CD4-positive, alpha-beta T cell treated with Interleukin-2 at 100 ng/mL for 4 hours (primary cell): ENCODE data around the gene RFX8.
"Not testable (repeated sequence)": the region's sequence is repeated elsewhere in the genome, so short reads cannot be mapped to it uniquely, and the experiment has no call there.

Source experiments
- DNase-seq: peaks from one replicate; pipeline ENCODE4 v3.0.0-alpha.2; 2020; ENCODE audit warnings: low spot score

RFX8 gene

DNA sequence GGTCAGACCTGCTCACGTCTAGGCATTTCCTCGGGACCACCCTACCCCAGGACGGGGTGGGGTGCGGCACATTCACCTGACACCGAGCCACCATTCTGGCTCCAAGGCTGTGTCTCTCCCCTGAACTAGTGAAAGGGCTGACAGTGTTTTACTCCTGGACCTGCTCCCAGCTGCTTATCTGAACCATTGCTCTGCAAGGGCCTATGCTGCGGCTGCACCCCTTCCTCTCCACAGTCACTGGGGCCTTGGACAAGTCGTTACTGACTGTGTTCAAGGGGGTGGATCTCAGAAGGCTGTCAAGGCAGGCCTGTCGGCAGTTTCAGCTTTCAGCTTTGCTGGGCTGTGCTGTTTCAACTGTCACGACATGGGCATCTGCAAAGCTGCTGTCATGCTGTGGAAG lies 99.3 kb downstream of the RFX8 start:
- no peak for DNase-seq

DNA sequence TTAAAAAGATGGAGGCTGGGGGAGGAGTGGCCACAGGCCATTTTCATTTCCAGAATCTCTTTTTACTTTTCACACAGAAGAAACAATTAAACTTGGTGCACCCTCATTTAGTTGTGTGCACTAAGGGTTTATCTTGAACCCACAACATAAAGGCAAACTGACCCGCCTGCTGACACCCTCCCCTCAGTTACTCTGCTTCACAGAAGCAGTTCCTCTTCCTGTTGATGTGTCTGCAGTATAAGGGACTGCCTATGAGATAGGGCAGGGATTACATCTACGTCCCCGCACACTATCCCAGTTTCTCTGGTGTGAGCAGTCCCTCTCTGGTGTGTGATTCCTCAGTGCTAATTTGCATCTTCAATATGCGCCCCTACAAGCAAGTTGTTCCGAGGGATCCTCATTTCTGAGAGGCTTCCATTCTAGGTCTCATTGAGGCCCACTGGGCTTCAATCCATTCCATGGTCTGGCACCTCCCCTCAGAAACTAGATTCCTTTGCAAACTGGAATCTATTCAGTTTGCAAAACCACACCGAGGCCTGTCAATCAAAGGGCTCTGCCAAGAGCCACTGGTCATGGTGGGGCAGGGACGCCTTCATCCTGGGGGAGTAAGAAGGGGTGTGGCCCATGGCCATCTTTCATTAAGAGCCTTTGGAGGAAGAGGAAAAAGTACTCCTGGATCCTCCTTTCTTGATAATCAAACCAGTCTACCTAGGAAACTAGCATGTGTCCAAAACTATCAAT lies 99.9 kb downstream of the RFX8 start:
- no peak for DNase-seq

DNA sequence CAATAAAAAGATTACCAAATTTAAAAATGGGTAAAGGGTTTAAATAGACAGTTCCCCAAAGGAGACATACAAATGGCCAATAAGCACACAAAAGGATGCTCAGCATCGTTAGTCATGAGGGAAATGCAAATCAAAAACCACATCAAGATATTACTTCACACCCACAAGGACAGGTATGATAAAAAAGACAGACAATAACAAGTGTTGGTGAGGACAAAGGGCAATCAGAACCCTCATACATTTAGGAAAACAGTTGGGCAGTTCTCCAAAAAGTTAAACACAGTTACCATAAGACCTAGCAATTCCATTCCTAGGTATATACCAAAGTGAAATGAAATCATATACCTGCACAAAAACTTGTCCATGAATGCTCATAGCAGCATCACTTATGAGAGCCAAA lies 102.1 kb downstream of the RFX8 start:
- DNase-seq: no peak

DNA sequence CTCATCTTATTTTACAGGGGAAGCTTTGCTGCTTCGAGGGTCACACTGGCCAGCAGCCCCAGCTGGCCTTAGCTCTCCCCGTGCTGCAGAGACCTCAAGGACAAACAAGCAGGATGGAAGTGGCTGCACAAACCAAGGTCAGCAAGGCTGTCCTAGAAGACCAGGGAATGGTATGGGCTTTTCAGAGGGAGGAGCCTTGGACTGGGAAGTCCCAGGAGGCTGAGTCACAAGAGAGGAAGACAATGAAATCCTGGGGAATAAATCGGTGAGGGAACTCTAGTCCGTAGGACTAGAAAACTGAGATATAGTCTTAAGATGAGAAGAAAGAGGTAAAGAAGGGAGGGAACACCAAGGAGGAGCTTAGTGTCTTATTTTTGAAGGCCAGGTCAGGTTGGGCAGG lies 103.3 kb downstream of the RFX8 start:
- DNase-seq: no peak

DNA sequence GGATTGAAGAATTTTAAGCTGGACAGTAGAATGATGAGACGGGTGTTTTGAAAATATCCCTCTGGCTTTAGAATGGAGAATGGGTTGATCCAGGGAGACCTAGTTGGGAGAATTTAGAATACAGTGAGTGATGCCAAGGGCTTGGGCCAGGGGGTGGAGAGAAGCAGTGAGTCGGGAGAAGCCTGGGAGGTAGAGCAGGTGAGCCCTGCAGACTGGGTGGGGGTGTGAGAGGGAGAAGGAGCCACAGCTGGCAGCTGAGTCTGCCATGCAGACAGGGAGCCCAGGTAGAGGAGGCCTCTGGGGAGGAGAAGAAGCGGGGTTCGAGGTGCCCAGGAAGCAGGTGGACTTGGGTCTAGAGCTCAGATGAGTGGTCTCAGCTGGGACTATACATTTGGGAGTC lies 105.8 kb downstream of the RFX8 start:
- no peak for DNase-seq

DNA sequence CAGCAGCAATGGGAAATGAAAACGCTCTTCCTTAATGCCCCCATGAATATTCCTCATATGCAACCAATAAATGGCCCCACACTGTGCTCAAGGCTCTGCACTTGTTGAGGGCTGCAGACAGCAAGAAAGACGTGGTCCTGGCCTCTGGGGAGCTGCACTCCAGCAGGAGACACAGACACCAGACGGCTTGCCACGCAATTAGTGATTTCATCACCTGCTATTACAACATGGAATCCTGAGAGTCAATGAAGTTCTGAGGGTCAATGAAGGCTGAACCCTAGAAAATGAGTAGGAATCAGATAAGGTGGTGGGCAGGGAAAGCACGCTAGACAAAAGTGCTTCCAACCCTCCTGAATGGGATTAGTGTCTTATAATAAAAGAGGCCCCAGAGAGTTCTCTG lies 106.5 kb downstream of the RFX8 start:
- no peak for DNase-seq

DNA sequence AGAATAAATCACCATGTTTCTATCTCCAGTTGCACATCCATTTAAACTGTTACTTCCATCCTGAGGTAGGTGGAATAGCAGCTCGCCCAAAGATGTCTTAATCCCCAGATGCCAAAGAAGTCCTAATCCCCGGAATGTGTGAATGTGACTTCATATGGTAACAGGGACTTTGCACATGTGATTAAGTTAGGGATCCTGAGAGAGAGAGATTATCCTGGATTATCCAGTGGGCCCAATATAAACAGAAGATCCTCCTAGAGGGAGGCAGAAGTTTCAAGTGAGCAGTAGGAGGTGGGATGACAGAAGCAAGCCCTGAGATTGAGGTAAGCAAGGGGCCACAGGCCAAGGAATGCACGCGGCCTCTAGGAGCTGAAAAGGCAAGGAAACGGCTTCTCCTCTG lies 107.4 kb downstream of the RFX8 start:
- DNase-seq: no peak

DNA sequence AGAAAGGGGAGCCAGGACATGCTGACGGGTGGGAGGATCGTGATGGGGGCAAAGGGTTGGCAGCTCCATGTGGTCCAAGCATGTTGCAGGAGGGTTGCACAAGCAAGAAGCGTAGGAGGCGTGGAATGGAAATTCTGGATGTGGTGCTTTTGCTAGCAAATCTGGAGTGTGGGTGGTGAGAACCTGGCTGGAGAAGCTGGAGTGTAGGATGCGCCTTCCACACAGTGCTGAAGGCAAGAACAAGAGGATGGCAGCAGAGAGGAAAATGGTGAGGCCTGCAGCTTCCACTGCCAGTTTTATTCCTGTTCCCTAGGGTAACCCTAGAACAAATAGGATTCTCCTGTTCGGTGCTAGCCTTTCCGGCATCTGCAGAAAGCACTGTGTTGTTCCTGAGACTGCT lies 110.0 kb downstream of the RFX8 start:
- DNase-seq: no peak

DNA sequence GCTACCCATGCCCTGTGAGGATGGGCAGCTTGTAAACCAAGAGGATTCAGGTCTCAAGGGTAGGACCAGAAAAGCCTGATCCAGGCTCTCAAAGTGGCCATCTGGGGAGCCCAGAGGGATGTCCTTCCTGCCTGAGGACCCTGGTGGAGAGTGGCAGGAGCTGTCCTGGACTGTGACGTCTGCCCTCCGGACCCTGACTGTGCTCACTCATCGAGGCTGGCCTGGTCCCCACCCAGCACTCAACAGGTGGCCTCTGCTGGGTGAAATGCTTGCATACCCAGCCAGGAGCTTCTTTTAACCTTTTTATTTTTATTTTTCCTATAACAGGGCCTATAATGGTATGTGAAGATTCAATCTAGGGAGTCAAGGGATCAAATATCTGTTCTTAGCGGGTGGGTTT lies 112.1 kb downstream of the RFX8 start:
- no peak for DNase-seq

DNA sequence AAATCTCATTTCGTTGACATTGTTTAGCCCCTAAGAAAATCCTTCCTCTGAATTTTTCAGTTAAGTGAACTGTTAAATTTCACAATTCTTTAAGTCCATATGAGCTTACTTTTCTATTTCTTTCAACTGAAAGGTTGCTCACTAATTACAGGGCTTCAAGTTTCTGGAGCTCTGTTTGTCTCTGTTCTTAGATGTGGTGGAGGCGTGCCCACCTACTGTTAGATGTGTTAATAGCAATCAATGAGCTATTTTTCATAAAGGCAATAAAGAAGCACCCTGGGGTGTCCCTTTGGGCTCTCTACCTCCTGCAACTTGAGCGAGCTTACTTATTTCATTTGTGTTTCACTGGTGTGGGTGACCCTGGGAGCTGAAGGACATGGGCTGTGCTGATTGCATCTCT lies 112.6 kb downstream of the RFX8 start:
- DNase-seq: peak; percentile 37

DNA sequence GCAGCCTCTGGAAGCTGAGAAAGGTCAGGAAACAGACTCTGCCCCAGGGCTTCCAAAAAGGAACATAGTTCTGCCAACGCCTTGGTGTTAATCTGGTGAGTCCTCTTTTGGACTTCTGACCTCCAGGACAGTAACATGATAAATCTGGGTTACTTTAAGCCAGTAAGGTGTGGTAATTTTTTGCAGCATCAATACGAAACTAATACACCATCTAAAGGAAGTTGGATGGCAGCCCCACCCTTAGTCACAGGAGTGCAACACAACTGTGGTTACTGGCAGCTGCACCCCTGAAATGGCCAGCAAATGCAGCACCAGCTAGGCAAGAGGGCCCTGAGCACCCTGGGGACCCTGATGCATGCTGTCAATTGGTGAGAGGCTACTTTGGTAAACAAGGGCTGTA lies 113.4 kb downstream of the RFX8 start:
- DNase-seq: peak; percentile 48

DNA sequence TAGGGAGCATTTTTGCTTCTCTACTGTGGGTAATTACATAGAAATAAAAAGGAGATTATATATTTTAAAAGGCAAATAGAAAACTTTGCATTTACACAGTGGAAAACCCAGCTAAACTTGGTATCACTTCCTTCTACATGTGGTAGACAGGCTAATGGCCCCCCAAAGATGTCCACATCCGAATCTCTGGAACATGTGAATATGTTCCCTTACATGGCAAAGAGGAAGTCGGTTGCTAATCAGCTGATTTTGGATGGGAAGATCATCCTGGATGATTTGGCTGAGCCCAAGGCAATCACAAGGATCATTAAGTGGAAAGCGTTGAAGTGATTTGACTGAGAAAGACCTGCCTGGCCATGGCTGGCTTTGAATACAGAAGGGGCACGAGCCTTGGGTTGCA lies 113.8 kb downstream of the RFX8 start:
- DNase-seq: no peak

DNA sequence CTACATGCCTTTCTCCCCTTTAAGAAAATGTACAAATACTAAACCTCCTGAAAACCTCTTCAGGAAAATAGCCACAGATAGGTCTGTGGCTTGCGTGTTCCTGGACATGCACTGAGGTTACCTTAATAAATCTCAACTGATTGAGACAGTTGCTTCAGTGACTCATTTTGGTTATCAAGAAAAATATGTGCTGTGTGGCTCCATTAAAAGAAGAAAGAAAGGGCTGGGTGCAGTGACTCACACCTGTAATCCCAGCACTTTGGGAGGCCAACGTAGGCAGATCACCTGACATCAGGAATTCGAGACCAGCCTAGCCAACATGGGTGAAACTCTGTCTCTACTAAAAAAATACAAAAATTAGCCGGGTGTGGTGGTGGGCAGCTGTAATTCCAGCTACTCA lies 114.7 kb downstream of the RFX8 start:
- no peak for DNase-seq

DNA sequence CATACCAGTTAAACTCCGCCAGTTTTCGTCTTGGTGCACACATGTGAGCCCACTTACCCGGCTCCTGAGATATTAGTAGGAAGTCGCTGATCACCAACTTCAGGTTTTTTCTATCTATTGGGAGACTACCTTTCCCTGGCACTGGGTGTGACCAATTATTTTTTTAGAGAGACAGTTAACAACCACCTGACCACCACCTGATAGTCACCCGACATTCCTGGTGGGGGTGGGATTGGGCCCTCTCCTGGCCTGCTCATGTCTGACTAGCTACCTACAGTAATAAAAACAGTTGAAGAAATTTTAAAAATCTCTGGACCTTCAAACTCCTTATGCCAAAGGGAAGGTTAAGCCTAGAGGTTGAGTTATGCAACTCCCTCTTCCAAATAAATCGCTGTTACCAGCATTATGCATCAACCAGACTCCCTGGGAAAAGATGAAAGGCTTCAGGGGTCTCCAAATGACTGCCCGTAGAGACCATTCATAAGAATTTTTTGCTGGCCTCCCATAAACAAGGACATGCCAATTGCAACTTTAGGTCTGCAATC lies 115.4 kb downstream of the RFX8 start:
- DNase-seq: no peak

DNA sequence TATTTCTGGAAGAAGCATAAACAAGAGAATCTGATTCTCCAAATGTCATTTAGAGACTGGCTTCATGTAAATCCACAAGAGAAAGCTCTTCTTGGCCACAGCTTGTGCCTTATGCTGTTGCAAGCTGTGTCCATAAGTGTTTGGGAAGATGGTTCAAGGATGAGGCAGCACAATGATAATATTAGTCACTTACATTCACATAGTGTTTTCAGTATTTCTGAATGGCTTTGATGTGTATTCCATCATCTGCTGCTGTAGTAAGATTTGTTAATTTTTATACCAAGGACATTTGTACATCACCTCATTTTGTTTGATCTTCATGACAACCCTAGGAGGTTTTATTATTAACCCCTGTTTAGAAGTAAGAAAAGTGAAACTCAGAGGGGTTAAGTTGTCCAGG lies 117.5 kb downstream of the RFX8 start:
- no peak for DNase-seq

DNA sequence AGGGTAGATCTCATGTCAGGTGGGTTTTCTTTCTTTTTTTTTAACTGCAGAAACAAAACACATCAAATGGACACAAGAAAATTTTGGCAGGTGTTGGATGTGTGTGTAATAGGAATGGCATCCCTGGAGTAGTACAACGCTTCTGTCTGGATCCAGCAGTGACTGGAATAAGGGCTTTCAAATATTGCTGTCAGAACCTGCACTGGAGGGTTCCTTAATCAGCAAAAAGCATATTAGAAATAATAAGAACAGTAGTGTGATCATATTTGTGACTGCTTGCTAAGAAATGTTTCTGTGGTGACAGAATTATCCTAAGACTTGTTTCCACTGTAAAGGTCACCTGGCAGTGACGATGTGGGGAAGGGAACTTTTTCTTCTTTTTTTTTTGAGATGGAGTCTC lies 118.4 kb downstream of the RFX8 start:
- DNase-seq: no peak

DNA sequence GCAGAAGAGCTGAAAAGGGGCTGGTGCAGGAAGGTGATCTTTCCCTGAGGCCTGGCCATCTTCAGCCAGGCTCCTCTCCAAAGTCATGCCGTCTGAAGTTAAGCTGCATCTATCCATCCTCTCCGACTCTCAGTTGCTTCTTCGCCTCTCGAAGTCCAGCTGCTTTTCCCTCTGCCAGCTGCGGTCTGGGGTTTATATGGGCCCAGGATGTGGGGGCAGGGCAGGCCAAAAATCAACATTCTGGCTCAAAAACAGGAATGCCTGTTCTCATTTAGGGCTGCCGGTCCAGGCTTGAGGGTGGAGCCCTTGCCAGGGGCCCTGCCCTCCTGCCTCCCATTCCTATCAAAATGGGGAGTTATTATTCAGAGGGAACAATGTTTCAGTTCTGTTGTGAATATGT lies 118.9 kb downstream of the RFX8 start:
- no peak for DNase-seq

DNA sequence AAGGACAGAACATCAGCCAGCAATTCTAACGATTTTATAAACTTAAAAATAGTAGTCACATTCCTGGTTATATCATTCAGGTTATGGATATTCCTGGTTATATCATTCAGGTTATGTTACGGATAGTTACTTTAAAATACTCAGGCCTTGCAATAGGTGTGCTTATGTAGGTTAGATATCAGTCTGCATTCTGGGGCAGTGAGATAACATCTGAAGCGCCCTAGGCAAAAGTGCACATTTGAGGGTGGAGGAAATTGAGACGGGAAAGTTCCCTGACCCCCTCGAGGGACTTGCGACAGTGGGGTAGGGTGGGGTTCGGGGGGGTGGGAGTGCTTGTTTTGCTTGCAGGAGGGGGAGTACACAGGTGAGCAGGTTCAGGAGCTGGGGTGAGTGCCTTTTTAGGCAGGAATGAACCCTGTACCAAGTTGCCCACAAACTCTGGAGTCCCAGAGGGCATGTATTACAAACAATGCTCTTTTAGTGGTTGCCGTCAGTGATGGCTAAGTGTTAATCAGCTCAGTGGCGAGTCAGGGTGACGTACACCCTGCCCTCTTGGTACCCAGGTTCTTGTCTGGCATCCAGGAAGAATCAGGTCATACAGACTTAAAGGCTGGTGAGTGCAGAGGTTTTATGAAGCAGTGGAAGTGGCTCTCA lies 119.4 kb downstream of the RFX8 start:
- DNase-seq: no peak

DNA sequence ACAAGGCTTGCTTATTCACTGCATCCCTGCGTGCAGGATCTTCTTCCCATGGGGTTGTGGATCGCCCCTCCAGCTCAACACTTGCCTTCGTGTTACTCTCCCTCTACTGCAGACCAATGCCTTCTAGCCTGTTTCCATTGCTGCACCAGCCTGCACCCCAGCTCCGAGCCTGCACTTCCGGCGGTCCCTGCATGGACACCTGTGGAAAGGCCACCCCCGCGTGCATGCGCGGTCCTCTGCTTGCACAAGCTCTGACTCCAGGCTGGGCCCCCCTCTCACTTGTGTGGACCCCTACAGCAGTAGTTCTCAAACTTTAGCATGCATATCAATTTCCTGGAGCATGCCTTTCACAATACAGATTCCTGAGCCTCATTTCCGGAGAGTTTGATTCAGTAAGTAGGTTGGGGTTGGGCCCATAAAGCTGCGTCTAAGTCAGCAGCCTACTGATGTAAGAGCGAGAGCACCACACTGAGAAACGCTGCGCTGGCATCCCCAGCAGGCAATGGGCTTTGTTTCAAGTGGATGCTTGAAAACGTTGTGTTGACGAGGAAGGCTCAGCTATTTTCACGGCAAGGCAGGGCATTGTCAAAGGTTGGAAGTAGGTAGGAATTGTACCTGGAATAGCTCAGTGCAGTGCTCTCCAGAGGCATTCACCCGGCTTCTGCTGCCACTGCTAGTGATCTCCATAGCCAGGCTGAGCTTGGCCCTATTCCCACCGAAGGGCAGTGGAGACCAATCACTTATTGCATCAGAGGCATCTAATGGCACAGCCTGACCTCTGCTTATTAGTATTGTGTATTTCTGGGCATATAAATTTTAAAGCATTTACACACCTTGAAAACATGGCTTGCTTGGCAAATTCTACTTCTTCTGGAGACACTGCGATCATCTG lies 120.2 kb downstream of the RFX8 start:
- DNase-seq: no peak

DNA sequence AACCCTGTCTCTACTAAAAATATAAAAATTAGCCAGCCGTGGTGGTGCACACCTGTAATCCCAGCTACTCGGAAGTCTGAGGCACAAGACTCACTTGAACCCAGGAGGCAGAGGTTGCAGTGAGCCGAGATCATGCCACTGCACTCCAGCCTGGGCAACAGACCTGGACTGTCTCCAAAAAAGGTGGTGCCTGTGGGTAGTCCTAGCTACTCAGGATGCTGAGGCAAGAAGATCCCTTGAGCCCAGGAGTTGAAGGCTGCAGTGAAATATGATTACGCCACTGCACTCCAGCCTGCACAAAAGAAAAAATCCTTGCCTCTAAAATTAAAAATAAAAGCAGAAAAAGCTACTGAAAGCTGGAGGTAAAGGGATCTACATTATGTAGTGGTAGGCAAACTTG lies 122.3 kb downstream of the RFX8 start:
- DNase-seq: not testable (repeated sequence)

DNA sequence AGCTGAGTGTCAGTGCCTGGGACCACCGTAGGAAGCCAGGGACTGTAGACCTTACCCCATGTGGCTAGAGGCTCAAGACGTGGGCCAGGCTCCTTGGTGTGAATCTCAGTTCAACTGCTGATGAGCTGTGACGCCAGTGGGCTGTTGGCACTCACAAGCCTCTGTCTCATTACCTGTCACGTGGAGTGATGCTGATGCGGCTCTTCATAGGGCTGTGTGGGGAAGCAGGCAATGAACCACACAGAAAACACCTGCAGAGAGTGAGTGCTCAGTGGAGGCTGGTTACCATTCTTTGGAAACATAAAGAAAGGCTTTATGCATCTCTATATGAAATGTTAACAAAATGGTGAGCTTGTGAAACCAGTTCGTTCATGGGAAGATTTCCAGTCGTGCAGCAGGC lies 123.7 kb downstream of the RFX8 start:
- DNase-seq: no peak

DNA sequence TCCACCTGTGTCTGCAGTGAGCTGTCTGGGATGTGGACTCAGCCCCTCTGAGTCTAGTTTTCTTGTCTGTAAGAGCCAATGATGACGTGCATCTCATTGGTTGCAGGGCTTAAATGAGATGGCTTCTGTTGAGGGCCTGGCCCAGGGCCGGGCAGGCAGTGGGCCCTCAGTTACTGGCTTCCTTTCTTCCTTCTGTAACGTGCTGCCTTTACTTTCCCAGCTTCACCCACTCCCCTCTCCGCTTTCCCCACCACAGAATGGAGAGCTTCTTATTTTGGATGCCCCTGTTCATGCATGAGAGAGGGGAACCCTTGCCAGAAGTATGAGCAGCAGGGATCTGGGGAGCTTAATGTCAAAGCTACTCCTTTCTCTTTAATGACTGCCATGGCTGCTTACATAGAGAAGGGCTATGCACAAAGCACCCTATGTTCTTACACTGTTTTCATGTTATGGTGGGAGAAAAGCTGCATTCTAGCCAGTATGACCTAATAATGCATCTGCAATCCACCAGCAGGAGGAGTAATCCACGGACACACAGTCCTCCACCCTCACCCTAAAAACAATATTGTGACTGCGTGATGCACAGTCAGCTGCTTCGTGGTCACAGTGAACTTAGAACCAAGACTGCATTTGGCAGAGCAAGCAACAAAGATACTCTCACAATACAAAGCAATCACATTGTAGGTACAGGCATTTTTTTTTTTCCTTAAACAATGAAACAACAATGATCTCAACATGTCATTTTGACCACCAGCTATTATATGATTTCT lies 124.8 kb downstream of the RFX8 start:
- peak; percentile 36 for DNase-seq
